DND-41 (cell line): ENCODE results near the gene PCDHGB5.

Experiments used
- ATAC-seq: fragments of 200-7000 bp; cut with Tn5 transposase; 3 replicates; pipeline ENCODE4 v1.9.1; 2021; ENCODE audit warnings: low read depth; ENCODE audit not compliant: insufficient read depth
- DNase-seq: peaks from one replicate; pipeline ENCODE4 v3.0.0-alpha.2; 2020
- H2AFZ ChIP-seq: 2 replicates; pipeline ENCODE4 v1.6.0; 2012; ENCODE audit warnings: low read depth, low read length
- H3K27ac ChIP-seq: 2 replicates; pipeline ENCODE4 v1.5.1; 2012; ENCODE audit warnings: low read length, inconsistent platforms
- H3K27me3 ChIP-seq: fragments of 200-600 bp; sonication (generic); 2 replicates; pipeline ENCODE4 v1.6.0; 2012; ENCODE audit warnings: low read length, mild to moderate bottlenecking, inconsistent platforms; ENCODE audit not compliant: insufficient read depth, poor library complexity
- H3K36me3 ChIP-seq: 2 replicates; pipeline ENCODE4 v1.5.1; 2012; ENCODE audit warnings: low read length, inconsistent platforms; ENCODE audit not compliant: insufficient read depth
- H3K4me1 ChIP-seq: 2 replicates; pipeline ENCODE4 v1.5.1; 2012; ENCODE audit warnings: mild to moderate bottlenecking, low read length; ENCODE audit not compliant: insufficient read depth
- H3K4me2 ChIP-seq: 2 replicates; pipeline ENCODE4 v1.6.0; 2012; ENCODE audit warnings: mild to moderate bottlenecking, moderate library complexity, low read length, inconsistent platforms; ENCODE audit not compliant: insufficient read depth
- H3K4me3 ChIP-seq, 2 experiments: fragments of 200-600 bp in 1 of 2; shearing (Covaris generic) in 1 of 2; 2 replicates each; pipeline ENCODE4 v1.5.1; 2012 to 2016; ENCODE audit warnings: inconsistent platforms in 2 of 2, low read length in 2 of 2, mild to moderate bottlenecking in 2 of 2, low read depth in 1 of 2, moderate library complexity in 1 of 2
- H3K79me2 ChIP-seq: 2 replicates; pipeline ENCODE4 v1.6.0; 2012; ENCODE audit warnings: low read length, inconsistent platforms; ENCODE audit not compliant: insufficient read depth
- H3K9ac ChIP-seq: 2 replicates; pipeline ENCODE4 v1.6.0; 2012; ENCODE audit warnings: low read depth, mild to moderate bottlenecking, inconsistent platforms, low read length, moderate library complexity
- H3K9me3 ChIP-seq: 2 replicates; pipeline ENCODE4 v1.5.1; 2012; ENCODE audit warnings: low read length, moderate library complexity, mild to moderate bottlenecking, inconsistent platforms; ENCODE audit not compliant: insufficient read depth, severe bottlenecking
- H4K20me1 ChIP-seq: 2 replicates; pipeline ENCODE4 v1.6.0; 2012; ENCODE audit warnings: low read length; ENCODE audit not compliant: insufficient read depth
- EZH2 ChIP-seq: IDR thresholded peaks from 3 replicates; pipeline ENCODE4 v1.6.1; 2012; ENCODE audit warnings: borderline replicate concordance, low read depth, mild to moderate bottlenecking, moderate library complexity, low read length, inconsistent platforms; ENCODE audit not compliant: severe bottlenecking
- TF ChIP-seq, protein P1 (sequence below): IDR thresholded peaks from 2 replicates; pipeline ENCODE4 v1.5.1; 2012; ENCODE audit warnings: borderline replicate concordance, low read length, moderate library complexity, mild to moderate bottlenecking; ENCODE audit not compliant: poor library complexity, severe bottlenecking; ENCODE audit errors: extremely low read depth

The PCDHGB5 gene

DNA sequence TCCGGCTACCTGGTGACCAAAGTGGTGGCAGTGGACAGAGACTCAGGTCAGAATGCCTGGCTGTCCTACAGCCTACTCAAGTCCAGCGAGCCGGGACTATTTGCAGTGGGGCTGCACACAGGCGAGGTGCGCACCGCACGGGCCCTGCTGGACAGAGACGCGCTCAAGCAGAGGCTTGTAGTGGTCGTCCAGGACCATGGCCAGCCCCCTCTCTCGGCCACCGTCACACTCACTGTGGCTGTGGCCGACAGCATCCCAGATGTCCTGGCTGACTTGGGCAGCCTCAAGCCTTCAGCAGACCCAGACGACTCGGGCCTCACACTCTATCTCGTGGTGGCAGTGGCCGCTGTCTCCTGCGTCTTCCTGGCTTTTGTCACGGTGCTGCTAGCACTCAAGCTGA lies 40.8 kb upstream of the PCDHGB5 start:
- Histone ChIP-seq H3K9ac (no peak overlapping the region), H4K20me1 (no peaks in the 10 kb centered on the region), H3K36me3 (no peaks in the 10 kb centered on the region), H3K27me3 (no peaks in the 10 kb centered on the region), H3K9me3 (no peaks in the 10 kb centered on the region), H3K4me1 (peaks cover 3% of the 10 kb centered on the region; the same call in 1 of the 2 replicates), H3K4me3 (no peak overlapping the region), H3K27ac (no peak overlapping the region), H2AFZ (no peak overlapping the region), H3K4me2 (no peak overlapping the region), H3K79me2 (no peaks in the 10 kb centered on the region)
- no peak for DNase-seq
- no peak for ATAC-seq
- no peak for TF ChIP-seq EZH2
- TF ChIP-seq, protein P1, sequence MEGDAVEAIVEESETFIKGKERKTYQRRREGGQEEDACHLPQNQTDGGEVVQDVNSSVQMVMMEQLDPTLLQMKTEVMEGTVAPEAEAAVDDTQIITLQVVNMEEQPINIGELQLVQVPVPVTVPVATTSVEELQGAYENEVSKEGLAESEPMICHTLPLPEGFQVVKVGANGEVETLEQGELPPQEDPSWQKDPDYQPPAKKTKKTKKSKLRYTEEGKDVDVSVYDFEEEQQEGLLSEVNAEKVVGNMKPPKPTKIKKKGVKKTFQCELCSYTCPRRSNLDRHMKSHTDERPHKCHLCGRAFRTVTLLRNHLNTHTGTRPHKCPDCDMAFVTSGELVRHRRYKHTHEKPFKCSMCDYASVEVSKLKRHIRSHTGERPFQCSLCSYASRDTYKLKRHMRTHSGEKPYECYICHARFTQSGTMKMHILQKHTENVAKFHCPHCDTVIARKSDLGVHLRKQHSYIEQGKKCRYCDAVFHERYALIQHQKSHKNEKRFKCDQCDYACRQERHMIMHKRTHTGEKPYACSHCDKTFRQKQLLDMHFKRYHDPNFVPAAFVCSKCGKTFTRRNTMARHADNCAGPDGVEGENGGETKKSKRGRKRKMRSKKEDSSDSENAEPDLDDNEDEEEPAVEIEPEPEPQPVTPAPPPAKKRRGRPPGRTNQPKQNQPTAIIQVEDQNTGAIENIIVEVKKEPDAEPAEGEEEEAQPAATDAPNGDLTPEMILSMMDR, result no peak

DNA sequence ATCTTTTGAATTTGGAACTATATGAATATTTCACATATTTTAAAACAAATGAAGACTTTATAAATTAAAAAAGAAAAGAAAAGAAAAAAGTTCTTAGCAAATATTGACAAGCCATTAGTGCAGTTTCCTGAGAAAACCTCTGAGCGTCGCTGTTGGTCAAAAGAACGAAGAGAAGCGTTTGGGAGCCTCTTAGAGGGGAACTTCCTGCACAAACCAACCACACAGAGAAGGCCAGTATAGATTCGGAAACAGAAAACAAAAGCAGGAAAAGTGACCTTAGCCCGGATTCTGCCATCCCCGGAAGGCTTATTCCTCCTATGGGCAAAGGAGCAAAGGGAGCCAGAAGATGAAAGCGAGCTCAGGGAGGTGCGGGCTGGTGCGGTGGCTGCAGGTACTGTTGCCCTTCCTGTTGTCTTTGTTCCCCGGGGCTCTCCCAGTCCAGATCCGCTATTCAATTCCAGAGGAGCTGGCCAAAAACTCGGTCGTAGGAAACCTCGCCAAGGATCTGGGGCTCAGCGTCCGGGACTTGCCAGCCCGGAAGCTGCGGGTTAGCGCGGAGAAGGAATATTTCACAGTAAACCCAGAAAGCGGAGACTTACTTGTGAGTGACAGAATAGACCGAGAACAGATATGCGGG lies 37.8 kb upstream of the PCDHGB5 start, which contains the start of gene PCDHGB2:
TSS of gene PCDHGB2 (plus strand) at position 205 of the 637 bp plus-strand sequence. CDS start at position 347, 142 bp downstream.
- Histone ChIP-seq H3K4me3 (peak within 1 kb of the TSS in 1 of 2 experiments; percentile 30; a peak in 1 of 4 replicates), H2AFZ (peak within 1 kb of the TSS; percentile 53), H3K27ac (no peak within 1 kb of the TSS), H3K27me3 (no peaks in the 10 kb centered on the region), H3K4me1 (peaks cover 3% of the 10 kb centered on the region; the same call in 1 of the 2 replicates), H3K4me2 (peak within 1 kb of the TSS; percentile 33; the same call in 1 of the 2 replicates), H3K36me3 (no peaks in the 10 kb centered on the region), H3K79me2 (no peaks in the 10 kb centered on the region), H3K9me3 (no peaks in the 10 kb centered on the region), H3K9ac (no peak within 1 kb of the TSS), H4K20me1 (no peaks in the 10 kb centered on the region)
- DNase-seq (peak; percentile 37), ATAC-seq (peak; percentile 74)
- TF ChIP-seq, protein P1, result peak; percentile 63
- TF ChIP-seq EZH2, result no peak

DNA sequence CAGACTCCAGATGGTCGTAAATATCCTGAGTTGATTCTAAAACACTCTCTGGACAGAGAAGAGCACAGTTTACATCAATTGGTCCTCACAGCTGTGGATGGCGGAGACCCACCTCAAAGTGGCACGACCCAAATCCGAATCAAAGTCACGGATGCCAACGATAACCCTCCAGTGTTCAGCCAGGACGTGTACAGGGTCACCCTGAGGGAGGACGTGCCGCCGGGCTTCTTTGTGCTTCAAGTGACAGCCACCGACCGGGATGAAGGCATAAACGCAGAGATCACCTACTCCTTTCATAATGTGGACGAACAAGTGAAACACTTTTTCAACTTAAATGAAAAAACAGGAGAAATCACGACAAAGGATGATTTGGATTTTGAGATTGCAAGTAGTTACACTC lies 37.1 kb upstream of the PCDHGB5 start:
- H3K4me3 ChIP-seq, result no peak overlapping the region
- DNase-seq (no peak), ATAC-seq (no peak)
- no peak overlapping the region for H2AFZ ChIP-seq
- no peak overlapping the region for H3K27ac ChIP-seq
- H3K4me2 ChIP-seq, result no peak overlapping the region
- TF ChIP-seq EZH2, result no peak
- TF ChIP-seq, protein P1, result no peak
- H3K27me3 ChIP-seq, result no peaks in the 10 kb centered on the region
- H3K4me1 ChIP-seq, result peaks cover 3% of the 10 kb centered on the region; the same call in 1 of the 2 replicates
- H3K79me2 ChIP-seq, result no peaks in the 10 kb centered on the region
- H3K9ac ChIP-seq, result no peak overlapping the region
- no peaks in the 10 kb centered on the region for H3K9me3 ChIP-seq
- no peaks in the 10 kb centered on the region for H4K20me1 ChIP-seq
- no peaks in the 10 kb centered on the region for H3K36me3 ChIP-seq
